H1 (cell line): Measurements from ENCODE around the gene SMIM34. TPM values are rescaled to one million over a fixed set of nuclear protein-coding genes. Genes with fewer than 3 reads are reported as not detected.
"Not testable (repeated sequence)": the region's sequence is repeated elsewhere in the genome, so short reads cannot be mapped to it uniquely, and the experiment has no call there.

Source experiments
- CTCF ChIA-PET: fragments of 300-600 bp; sonication (Branson Sonifier 250); formaldehyde crosslinking; loops from one replicate; lab custom pipeline; 2021; ENCODE audit not compliant: partially characterized antibody; lab: Charles Lee
- POLR2A ChIA-PET: fragments of 300-600 bp; sonication (Branson Sonifier 250); formaldehyde crosslinking; loops from one replicate; lab custom pipeline; 2021; ENCODE audit warnings: inconsistent platforms; ENCODE audit not compliant: partially characterized antibody; lab: Charles Lee
- DNase-seq, 2 experiments: peaks; one replicate each; pipeline versions ENCODE4 v3.0.0 to v3.0.0-alpha.2; 2010 to 2022; ENCODE audit warnings: low spot score in 2 of 2, low read depth in 1 of 2, mixed read lengths in 1 of 2
- FAIRE-seq: peaks from 2 replicates; lab custom pipeline; 2011; peaks lifted over from hg19 to GRCh38; lab: Jason Lieb, UNC
- H2AFZ ChIP-seq: 2 replicates; pipeline ENCODE4 v1.8.1; 2012; ENCODE audit warnings: low read length, inconsistent platforms
- H2AK5ac ChIP-seq: 2 replicates; pipeline ENCODE4 v1.6.1; 2013; ENCODE audit warnings: low read depth, low read length
- H2BK120ac ChIP-seq: replicated peaks from 2 replicates; pipeline ENCODE3; 2013; ENCODE audit warnings: low read depth, low read length, inconsistent platforms
- H2BK12ac ChIP-seq: 2 replicates; pipeline ENCODE4 v1.6.1; 2013; ENCODE audit warnings: low read depth, low read length
- H2BK15ac ChIP-seq: 2 replicates; pipeline ENCODE4 v1.6.1; 2013; ENCODE audit warnings: low read length
- H2BK20ac ChIP-seq: 2 replicates; pipeline ENCODE4 v1.6.1; 2013; ENCODE audit warnings: low read length
- H2BK5ac ChIP-seq: 2 replicates; pipeline ENCODE4 v1.6.1; 2013; ENCODE audit warnings: low read depth, low read length
- H3K14ac ChIP-seq: 2 replicates; pipeline ENCODE4 v1.6.1; 2013; ENCODE audit warnings: inconsistent platforms; ENCODE audit not compliant: insufficient read length
- H3K18ac ChIP-seq: 2 replicates; pipeline ENCODE4 v1.6.1; 2013; ENCODE audit warnings: low read length; ENCODE audit errors: extremely low read depth
- H3K23ac ChIP-seq: 2 replicates; pipeline ENCODE4 v1.6.1; 2013; ENCODE audit warnings: inconsistent platforms; ENCODE audit not compliant: insufficient read length
- H3K23me2 ChIP-seq: 2 replicates; pipeline ENCODE4 v1.6.1; 2013; ENCODE audit warnings: low read depth, low read length
- H3K27ac ChIP-seq: 2 replicates; pipeline ENCODE4 v1.6.1; 2011; ENCODE audit warnings: low read depth, low read length, inconsistent platforms
- H3K27me3 ChIP-seq, 4 experiments: replicated peaks in 1 of 4; 1 replicate in 1 of 4; 2 replicates in 3 of 4; pipeline versions ENCODE4 v1.6.1 to v1.8.1; 2011 to 2013; ENCODE audit warnings: low read length in 3 of 4, mild to moderate bottlenecking in 3 of 4, inconsistent platforms in 2 of 4, mixed read lengths in 2 of 4, moderate library complexity in 1 of 4; ENCODE audit not compliant: control insufficient read depth in 3 of 4, insufficient read depth in 3 of 4; ENCODE audit errors: extremely low read depth in 1 of 4
- H3K36me3 ChIP-seq, 4 experiments: 2 replicates each; pipeline versions ENCODE4 v1.6.1 to v1.8.1; 2011 to 2013; ENCODE audit warnings: mild to moderate bottlenecking in 4 of 4, low read length in 3 of 4, moderate library complexity in 2 of 4, control low read depth in 1 of 4, inconsistent platforms in 1 of 4; ENCODE audit not compliant: insufficient read depth in 4 of 4, control insufficient read depth in 2 of 4
- H3K4ac ChIP-seq: replicated peaks from 2 replicates; pipeline ENCODE3; 2013; ENCODE audit warnings: low read length, low read depth, mixed read lengths, inconsistent platforms; ENCODE audit not compliant: insufficient read length
- H3K4me1 ChIP-seq, 4 experiments: replicated peaks in 1 of 4; 1 replicate in 1 of 4; 2 replicates in 3 of 4; pipeline versions ENCODE4 v1.6.1 to v1.8.1; 2011 to 2013; ENCODE audit warnings: low read length in 3 of 4, inconsistent platforms in 2 of 4, mixed read lengths in 1 of 4; ENCODE audit not compliant: insufficient read depth in 4 of 4, control insufficient read depth in 3 of 4
- H3K4me2 ChIP-seq, 2 experiments: 2 replicates each; pipeline versions ENCODE4 v1.6.1 to v1.8.1; 2011 to 2013; ENCODE audit warnings: low read depth in 2 of 2, low read length in 2 of 2, control low read depth in 1 of 2, inconsistent platforms in 1 of 2, mild to moderate bottlenecking in 1 of 2; ENCODE audit not compliant: insufficient read depth in 1 of 2
- H3K4me3 ChIP-seq, 4 experiments: fragments of 200-600, 300-600 bp in 1 of 4; sonication (generic), shearing (Covaris generic), sonication (Bioruptor Twin) in 1 of 4; 2 replicates each; pipeline versions ENCODE4 v1.5.1 to v1.8.1; 2011 to 2016; ENCODE audit warnings: low read length in 4 of 4, low read depth in 3 of 4, control low read depth in 2 of 4, inconsistent platforms in 2 of 4, mild to moderate bottlenecking in 2 of 4, mixed read lengths in 1 of 4, moderate library complexity in 1 of 4; ENCODE audit not compliant: insufficient read depth in 2 of 4; ENCODE audit errors: extremely low read depth in 1 of 4
- H3K56ac ChIP-seq: replicated peaks from 2 replicates; pipeline ENCODE3; 2013; ENCODE audit warnings: low read depth, mild to moderate bottlenecking, mixed read lengths, low read length, inconsistent platforms; ENCODE audit not compliant: insufficient read length
- H3K79me1 ChIP-seq: 2 replicates; pipeline ENCODE4 v1.6.1; 2013; ENCODE audit warnings: low read depth, low read length, control low read depth
- H3K79me2 ChIP-seq, 2 experiments: 2 replicates each; pipeline versions ENCODE4 v1.6.1 to v1.8.1; 2012 to 2013; ENCODE audit warnings: low read length in 2 of 2, mild to moderate bottlenecking in 2 of 2, inconsistent platforms in 1 of 2; ENCODE audit not compliant: insufficient read depth in 2 of 2, control insufficient read depth in 1 of 2
- H3K9ac ChIP-seq, 4 experiments: replicated peaks in 1 of 4; 1 replicate in 1 of 4; 2 replicates in 3 of 4; pipeline versions ENCODE4 v1.6.1 to v1.8.1; 2011 to 2013; ENCODE audit warnings: low read depth in 3 of 4, low read length in 3 of 4, control low read depth in 2 of 4, mild to moderate bottlenecking in 2 of 4, moderate library complexity in 2 of 4, inconsistent platforms in 1 of 4; ENCODE audit errors: extremely low read depth in 1 of 4
- H3K9me3 ChIP-seq, 2 experiments: 2 replicates each; pipeline versions ENCODE4 v1.6.1 to v1.8.1; 2012 to 2013; ENCODE audit warnings: mild to moderate bottlenecking in 2 of 2, moderate library complexity in 2 of 2, control low read depth in 1 of 2, inconsistent platforms in 1 of 2, low read depth in 1 of 2, low read length in 1 of 2, mixed read lengths in 1 of 2; ENCODE audit not compliant: insufficient read depth in 2 of 2
- H4K20me1 ChIP-seq, 2 experiments: replicated peaks in 1 of 2; 2 replicates each; pipeline versions ENCODE3 to v1.8.1; 2011 to 2013; ENCODE audit warnings: inconsistent platforms in 2 of 2, low read length in 2 of 2, mild to moderate bottlenecking in 1 of 2; ENCODE audit not compliant: insufficient read depth in 2 of 2, control insufficient read depth in 1 of 2
- H4K5ac ChIP-seq: 2 replicates; pipeline ENCODE4 v1.6.1; 2013; ENCODE audit warnings: low read length, low read depth, mixed read lengths, inconsistent platforms; ENCODE audit not compliant: insufficient read length
- H4K8ac ChIP-seq: 2 replicates; pipeline ENCODE4 v1.8.0; 2013; ENCODE audit warnings: mild to moderate bottlenecking, moderate library complexity, low read length, inconsistent platforms; ENCODE audit not compliant: insufficient read depth; ENCODE audit errors: extremely low read depth
- H4K91ac ChIP-seq: replicated peaks from 2 replicates; pipeline ENCODE3; 2013; ENCODE audit warnings: low read length, mixed read lengths, inconsistent platforms; ENCODE audit not compliant: insufficient read length
- whole genome bisulfite sequencing, 2 experiments: shearing (Covaris generic) in 1 of 2; methylation state at CpG; one replicate each; pipeline versions ENCODE4 v1.1.6 to v1.1.7; 2013 to 2015; ENCODE audit warnings: low lambda C conversion rate in 2 of 2, mixed read lengths in 2 of 2, inconsistent platforms in 1 of 2, low coverage in 1 of 2, missing lambda C conversion rate in 1 of 2; ENCODE audit not compliant: insufficient replicate concordance in 2 of 2, insufficient coverage in 1 of 2, insufficient read length in 1 of 2; ENCODE audit errors: extremely low coverage in 1 of 2, missing lambda C conversion rate in 1 of 2; 5-methylcytosine and 5-hydroxymethylcytosine counted together
- long read RNA-seq, 2 experiments: library from RNA in 1 of 2; library from capped mRNA in 1 of 2; stranded (forward); transcript quantifications; one replicate each; pipeline ENCODE4 v2.0.0, GENCODE V29; 2021; ENCODE audit warnings: inconsistent platforms in 1 of 2
- polyA minus RNA-seq, 3 experiments: library from RNA; depleted of rRNA, polyadenylated mRNA; stranded (reverse); fragments of >200 nt; gene quantifications; 1 replicate in 2 of 3; 2 replicates in 1 of 3; pipeline ENCODE4 v1.2.3, GENCODE V29; 2011
- polyA plus RNA-seq, 7 experiments: library from polyadenylated mRNA; depleted of rRNA in 3 of 7; stranded (reverse) in 5 of 7; unstranded in 2 of 7; fragments of >200 nt in 5 of 7; fragments of 200-250 nt in 2 of 7; gene quantifications; 1 replicate in 5 of 7; 2 replicates in 1 of 7; 4 replicates in 1 of 7; pipeline versions ENCODE4 v1.2.1 to v1.2.3, GENCODE V29; 2011 to 2013; ENCODE audit warnings: missing spikeins in 2 of 7, mixed read lengths in 2 of 7
- total RNA-seq: library from RNA; stranded (reverse); fragmentation: NEBNext Ultra II Directional; extraction: Animal tissue kit (Norgen Biotek cat#: 25700); gene quantifications from 2 replicates; pipeline ENCODE4 v1.2.1, GENCODE V29; 2021

The SMIM34 gene, protein sequence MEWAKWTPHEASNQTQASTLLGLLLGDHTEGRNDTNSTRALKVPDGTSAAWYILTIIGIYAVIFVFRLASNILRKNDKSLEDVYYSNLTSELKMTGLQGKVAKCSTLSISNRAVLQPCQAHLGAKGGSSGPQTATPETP
- total RNA-seq (not detected in 2 replicates), polyA plus RNA-seq (2011; rRNA removed) (not detected in 2 replicates), polyA minus RNA-seq (2011; rRNA and poly(A)+ RNA removed) (not detected in 2 replicates)
- polyA plus RNA-seq (2011; cell fraction: cytosol; rRNA removed): not detected
- polyA plus RNA-seq (2011; cell fraction: nucleus; rRNA removed): not detected
- not detected in 4 replicates for polyA plus RNA-seq (2012, experiment 1 of 2)
- not detected for polyA plus RNA-seq (2012, experiment 2 of 2)
- polyA plus RNA-seq (2013, experiment 1 of 2): not detected
- polyA plus RNA-seq (2013, experiment 2 of 2): not detected
- not detected for polyA minus RNA-seq (2011; cell fraction: cytosol; rRNA and poly(A)+ RNA removed)
- polyA minus RNA-seq (2011; cell fraction: nucleus; rRNA and poly(A)+ RNA removed): not detected
- long read RNA-seq, experiment 1: 0 reads
- long read RNA-seq, experiment 2: 0 reads

DNA sequence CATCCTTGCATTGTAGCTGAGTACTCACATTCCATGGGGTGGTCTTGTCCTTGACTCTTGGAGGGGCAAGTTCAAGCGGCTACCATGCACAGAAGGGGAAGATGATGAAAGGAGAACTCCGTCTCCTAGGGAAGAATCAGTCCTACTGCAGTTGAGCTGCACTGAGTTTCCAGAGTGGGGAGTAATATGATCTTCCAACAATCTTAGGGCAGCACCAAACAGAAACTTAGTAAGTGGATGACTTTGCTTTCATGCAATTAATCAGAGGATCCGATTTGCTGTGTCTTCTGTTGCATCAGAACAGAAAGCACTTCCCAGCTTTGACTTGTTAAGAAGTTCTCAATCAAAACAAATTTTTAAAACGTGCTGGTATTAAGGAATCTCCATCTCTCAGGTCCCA is at the start of gene SMIM34:
SMIM34 (minus strand) TSS at position 147 of the 400 bp plus-strand sequence; CDS start at position 35, 112 bp downstream.
- DNase-seq, H3K36me3 ChIP-seq, H3K14ac ChIP-seq, H3K27ac ChIP-seq, H4K5ac ChIP-seq, H4K91ac ChIP-seq, H3K4me2 ChIP-seq, H2BK120ac ChIP-seq, CTCF ChIA-PET, H3K4ac ChIP-seq, H4K20me1 ChIP-seq, H3K9ac ChIP-seq, H3K4me1 ChIP-seq, H3K79me2 ChIP-seq, H3K9me3 ChIP-seq, H2BK5ac ChIP-seq, H3K56ac ChIP-seq, H3K4me3 ChIP-seq, H3K79me1 ChIP-seq, H3K23ac ChIP-seq, H3K18ac ChIP-seq, FAIRE-seq, H2AFZ ChIP-seq, H2BK12ac ChIP-seq, H2BK15ac ChIP-seq, H2AK5ac ChIP-seq, POLR2A ChIA-PET, H3K27me3 ChIP-seq, H4K8ac ChIP-seq, H3K23me2 ChIP-seq, H2BK20ac ChIP-seq: not testable (repeated sequence)
- no CpG with 5 or more reads among the region's 4 CpGs for WGBS, 2 experiments
